Ectodermal cell (in vitro differentiated cells): ENCODE measurements around the gene NT5DC3.

Experiments
- H3K27ac ChIP-seq: 2 replicates; pipeline ENCODE4 v1.7.0; 2013; ENCODE audit warnings: mild to moderate bottlenecking, low read depth, low read length; ENCODE audit not compliant: insufficient read depth, poor library complexity, severe bottlenecking
- H3K27me3 ChIP-seq: 2 replicates; pipeline ENCODE4 v1.7.0; 2013; ENCODE audit warnings: mild to moderate bottlenecking, low read length; ENCODE audit not compliant: insufficient read depth, control insufficient read depth, poor library complexity, severe bottlenecking
- H3K36me3 ChIP-seq: one replicate; pipeline ENCODE4 v1.7.0; 2013; ENCODE audit warnings: low read length; ENCODE audit not compliant: control insufficient read depth, insufficient read depth
- H3K4me1 ChIP-seq: one replicate; pipeline ENCODE4 v1.7.0; 2013; ENCODE audit warnings: low read length; ENCODE audit not compliant: control insufficient read depth, insufficient read depth
- H3K4me3 ChIP-seq: 2 replicates; pipeline ENCODE4 v1.7.0; 2013; ENCODE audit warnings: low read depth, low read length, control low read depth; ENCODE audit not compliant: insufficient read depth
- H3K9me3 ChIP-seq: 2 replicates; pipeline ENCODE4 v1.7.0; 2013; ENCODE audit warnings: mild to moderate bottlenecking, low read length, moderate library complexity; ENCODE audit not compliant: control insufficient read depth
- WGBS, 2 experiments: methylation state at CpG; one replicate each; pipeline ENCODE4 v1.1.7; 2013; ENCODE audit warnings: missing lambda C conversion rate in 2 of 2; 5-methylcytosine and 5-hydroxymethylcytosine counted together

NT5DC3 gene

DNA sequence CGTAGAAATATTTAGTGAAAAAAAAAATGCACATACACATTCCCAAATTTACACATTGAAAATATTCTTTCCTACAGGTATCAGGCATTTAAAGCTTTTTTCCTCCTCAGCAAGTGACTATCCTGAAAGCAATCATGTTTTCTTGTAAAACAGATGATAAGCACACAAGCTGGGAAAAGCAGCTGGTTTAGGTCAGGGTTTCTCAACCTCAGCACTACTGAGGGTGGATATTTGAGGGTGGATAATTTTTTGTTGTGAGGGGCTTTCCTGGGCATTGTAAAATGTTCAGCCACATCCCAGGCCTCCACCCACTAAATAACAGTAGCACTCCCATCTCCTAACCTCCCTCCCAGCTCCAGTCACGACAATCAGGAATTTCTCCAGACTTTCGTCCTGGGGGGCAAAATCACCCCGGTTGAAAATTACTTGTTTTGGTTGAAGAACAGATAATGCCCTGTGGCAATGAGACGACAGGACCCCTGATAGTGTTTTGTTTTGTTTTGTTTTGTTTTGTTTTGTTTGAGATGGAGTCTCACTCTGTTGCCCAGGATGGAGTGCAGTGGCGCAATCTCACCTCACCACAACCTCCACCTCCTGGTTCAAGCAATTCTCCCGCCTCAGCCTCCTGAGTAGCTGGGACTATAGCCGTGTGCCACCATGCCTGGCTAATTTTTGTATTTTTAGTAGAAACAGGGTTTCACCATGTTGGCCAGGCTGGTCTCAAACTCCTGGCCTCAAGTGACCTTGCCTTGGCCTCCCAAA is 15.0 kb upstream of the NT5DC3 start:
- 90% methylated on average over 8 of the region's 8 CpGs for WGBS, 2 experiments
- Histone ChIP-seq H3K4me1 (no peaks in the 10 kb centered on the region), H3K27ac (no peak overlapping the region), H3K4me3 (no peak overlapping the region), H3K36me3 (no peaks in the 10 kb centered on the region), H3K27me3 (no peaks in the 10 kb centered on the region), H3K9me3 (no peaks in the 10 kb centered on the region)

DNA sequence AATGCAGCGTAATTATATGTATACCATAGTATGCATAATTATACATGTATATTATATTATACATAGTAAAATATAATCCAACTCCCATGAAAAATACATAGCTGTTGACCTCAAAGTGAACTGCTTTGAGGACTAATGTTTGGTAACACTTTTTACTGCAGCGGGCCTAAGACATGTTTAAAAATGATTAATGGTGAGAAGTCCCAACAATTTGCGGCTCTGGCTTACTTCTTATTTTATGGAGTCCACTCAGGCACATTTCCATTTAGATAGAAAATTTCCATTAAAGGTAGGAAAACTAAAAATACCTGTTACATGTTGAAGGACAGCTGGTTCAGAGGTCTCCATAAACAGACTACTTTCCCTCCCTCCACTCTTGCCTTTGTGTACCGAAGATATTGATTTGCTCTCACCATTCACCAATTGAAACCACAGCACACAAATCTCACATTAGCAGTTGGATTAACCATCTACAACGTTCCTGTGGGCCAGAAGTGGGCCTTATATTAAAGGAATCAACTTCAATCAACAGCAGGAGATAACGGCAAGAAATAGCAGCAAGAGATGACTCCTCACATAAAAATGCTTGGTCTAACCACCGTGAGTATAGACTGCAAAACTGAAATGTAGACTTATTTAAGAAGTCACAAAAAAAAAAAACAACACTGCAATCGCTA is 14.1 kb upstream of the NT5DC3 start:
- 86 to 92% methylated on average over 6 to 7 of the region's 8 CpGs for WGBS, 2 experiments
- H3K27me3 ChIP-seq: no peaks in the 10 kb centered on the region

DNA sequence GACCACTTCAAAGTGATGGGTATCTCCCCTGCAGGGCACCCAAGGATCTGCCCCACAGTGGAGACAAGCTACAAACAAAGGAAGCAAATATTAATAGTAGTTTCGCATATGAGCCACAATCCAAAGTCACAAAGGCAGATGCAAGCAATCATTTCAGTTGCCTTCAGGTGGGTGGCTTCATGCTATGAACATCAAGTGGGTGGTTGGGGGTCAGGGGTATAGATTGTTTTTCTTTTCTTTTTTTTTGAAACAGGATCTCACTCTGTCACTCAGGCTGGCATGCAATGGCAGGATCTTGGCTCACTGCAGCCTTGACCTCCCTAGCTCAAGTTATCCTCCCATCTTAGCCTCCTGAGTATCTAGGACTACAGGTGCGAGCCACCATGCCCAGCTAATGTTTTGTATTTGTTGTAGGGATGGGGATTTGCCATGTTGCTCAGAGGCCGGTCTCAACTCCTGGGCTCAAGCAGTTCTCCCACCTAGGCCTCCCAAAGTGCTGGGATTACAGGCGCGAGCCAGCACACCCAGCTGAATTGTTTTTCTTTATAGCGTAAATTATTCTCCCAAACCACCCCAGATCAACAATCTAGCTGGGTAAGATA is 13.4 kb upstream of the NT5DC3 start:
- H3K27ac ChIP-seq: no peak overlapping the region
- H3K4me1 ChIP-seq: no peaks in the 10 kb centered on the region
- H3K9me3 ChIP-seq: no peaks in the 10 kb centered on the region
- H3K27me3 ChIP-seq: no peaks in the 10 kb centered on the region
- H3K4me3 ChIP-seq: no peak overlapping the region
- H3K36me3 ChIP-seq: no peaks in the 10 kb centered on the region
- whole genome bisulfite sequencing, 2 experiments: 92 to 96% methylated on average over 6 of the region's 6 CpGs

More for the DNA sequence above, 14.1 kb upstream of the NT5DC3 start:
- H3K27ac ChIP-seq: no peak overlapping the region
- H3K4me1 ChIP-seq: no peaks in the 10 kb centered on the region
- no peaks in the 10 kb centered on the region for H3K9me3 ChIP-seq
- H3K4me3 ChIP-seq: no peak overlapping the region
- H3K36me3 ChIP-seq: no peaks in the 10 kb centered on the region

DNA sequence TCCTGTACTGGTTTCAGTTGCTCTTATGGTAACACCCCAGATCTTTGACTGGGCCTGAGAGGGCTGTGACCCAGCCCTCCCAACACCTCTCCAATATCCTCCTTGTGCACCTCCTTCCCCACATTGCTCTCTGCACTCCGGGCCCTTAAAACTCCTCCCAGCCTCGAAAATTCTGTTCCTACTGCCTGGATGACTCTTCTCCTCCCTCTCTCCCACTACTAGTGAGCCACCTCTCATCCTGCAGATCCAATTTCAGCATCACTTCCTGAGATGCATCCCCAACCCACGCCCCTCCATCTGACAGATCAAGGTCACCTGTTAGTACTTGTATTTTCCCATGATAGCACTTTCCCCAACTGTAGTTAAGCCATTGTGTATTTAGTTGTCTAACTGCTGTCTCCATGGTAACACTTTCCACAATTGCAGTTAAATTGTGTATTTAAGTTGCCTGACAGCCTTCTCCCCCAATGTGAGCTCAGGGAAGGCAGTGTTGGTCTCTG is 11.5 kb upstream of the NT5DC3 start:
- Histone ChIP-seq H3K4me1 (peaks cover 4% of the 10 kb centered on the region), H3K27ac (no peak overlapping the region), H3K4me3 (no peak overlapping the region), H3K36me3 (no peaks in the 10 kb centered on the region), H3K9me3 (no peaks in the 10 kb centered on the region), H3K27me3 (no peaks in the 10 kb centered on the region)
- WGBS, 2 experiments: 68 to 71% methylated on average over 3 of the region's 3 CpGs

DNA sequence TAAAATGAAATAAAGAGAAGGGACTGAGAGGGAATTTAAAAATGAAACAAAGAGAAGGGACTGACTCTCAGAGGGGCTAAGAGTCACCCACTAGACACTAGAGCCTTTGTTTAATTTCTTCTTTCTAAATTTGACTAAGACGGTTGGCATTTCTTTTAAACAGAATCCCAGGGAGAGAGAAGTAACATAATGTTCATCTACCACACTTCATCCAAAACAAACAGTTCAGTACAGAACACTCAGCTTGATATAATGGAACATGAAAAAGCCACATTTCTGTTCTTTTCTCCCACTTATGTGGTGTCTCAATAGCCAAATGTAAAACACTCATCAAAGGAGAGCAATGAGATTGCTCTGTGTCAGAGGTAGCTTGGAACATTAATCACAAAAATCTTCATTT is 10.1 kb upstream of the NT5DC3 start:
- H3K4me1 ChIP-seq: peaks cover 4% of the 10 kb centered on the region
- no peaks in the 10 kb centered on the region for H3K9me3 ChIP-seq
- WGBS, 2 experiments: 39 to 44% methylated on average over 1 of the region's 1 CpG

DNA sequence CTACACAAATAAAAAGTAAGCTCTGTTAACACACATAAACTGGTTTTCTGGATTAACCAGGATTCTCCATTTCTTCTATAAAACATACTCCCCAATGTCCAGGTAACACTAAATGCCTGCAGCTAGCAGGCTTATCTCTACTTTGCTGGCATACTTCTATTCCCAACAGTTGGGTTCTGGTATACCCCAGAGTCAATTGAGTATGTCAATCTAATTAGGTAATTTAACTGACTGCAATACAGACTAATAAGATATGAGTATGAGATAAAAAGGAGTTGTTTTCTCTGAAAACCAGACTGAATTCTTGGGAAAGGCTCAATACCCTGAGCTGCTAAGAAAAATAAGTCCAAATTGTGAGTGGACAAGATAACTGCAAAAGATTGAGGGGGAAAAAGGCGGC is 9.4 kb upstream of the NT5DC3 start:
- Histone ChIP-seq H3K27ac (no peak overlapping the region), H3K4me1 (peaks cover 4% of the 10 kb centered on the region), H3K9me3 (no peaks in the 10 kb centered on the region), H3K27me3 (no peaks in the 10 kb centered on the region), H3K4me3 (no peak overlapping the region), H3K36me3 (no peaks in the 10 kb centered on the region)
- 75 to 100% methylated on average over 1 of the region's 1 CpG for WGBS, 2 experiments

More for the DNA sequence above, 10.1 kb upstream of the NT5DC3 start:
- Histone ChIP-seq H3K27ac (no peak overlapping the region), H3K4me3 (no peak overlapping the region), H3K27me3 (no peaks in the 10 kb centered on the region), H3K36me3 (no peaks in the 10 kb centered on the region)

DNA sequence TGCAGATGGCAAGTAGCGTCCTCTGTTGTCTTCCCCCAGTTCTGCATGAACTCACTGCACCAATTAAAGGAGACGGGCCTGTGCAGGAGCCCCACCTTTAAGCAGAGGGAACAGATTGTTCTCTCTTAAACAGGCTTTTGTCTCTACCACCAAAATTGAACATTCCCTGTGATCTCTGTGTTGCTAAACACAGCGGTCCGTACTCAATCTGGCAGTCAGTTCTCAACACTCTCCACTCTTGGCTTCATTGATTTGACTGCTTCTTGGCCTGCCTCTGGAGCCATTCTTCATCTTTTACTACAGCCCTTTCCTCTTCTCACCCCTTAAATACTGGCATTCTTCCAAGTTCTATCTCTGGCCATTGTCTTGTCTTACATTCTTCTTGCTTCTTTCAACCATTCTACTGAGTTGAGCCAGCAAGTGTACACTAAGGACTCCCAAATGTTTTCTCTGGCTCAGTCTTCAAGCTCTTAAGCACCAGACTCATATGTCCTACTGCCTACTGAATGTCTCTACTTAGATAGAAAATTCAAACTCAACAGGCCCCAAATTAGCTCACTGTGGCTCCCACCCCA is 8.0 kb upstream of the NT5DC3 start:
- Histone ChIP-seq H3K9me3 (no peaks in the 10 kb centered on the region), H3K27ac (no peak overlapping the region), H3K4me3 (no peak overlapping the region), H3K36me3 (no peaks in the 10 kb centered on the region), H3K4me1 (peaks cover 4% of the 10 kb centered on the region), H3K27me3 (no peaks in the 10 kb centered on the region)
- 93 to 96% methylated on average over 4 of the region's 4 CpGs for WGBS, 2 experiments

DNA sequence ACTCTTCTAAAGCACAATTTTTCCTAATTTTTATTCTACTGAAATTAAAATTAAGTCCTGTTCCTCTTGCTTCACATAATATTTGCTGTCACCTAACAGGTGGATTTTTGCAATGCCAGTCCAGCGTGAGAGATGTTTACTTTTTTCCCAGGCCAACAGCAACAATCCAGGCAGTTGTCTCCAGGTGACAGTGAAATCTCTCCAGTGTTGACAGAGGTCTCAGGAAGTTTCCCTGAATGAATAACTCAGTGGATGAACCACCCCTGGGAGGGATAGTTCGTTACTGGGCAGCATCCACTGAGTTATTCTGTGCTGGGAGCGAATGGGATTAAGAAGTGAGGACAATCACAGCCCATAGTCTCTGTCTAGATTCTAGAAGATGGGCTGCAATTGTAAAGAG is 7.1 kb upstream of the NT5DC3 start:
- no peaks in the 10 kb centered on the region for H3K27me3 ChIP-seq
- no peaks in the 10 kb centered on the region for H3K36me3 ChIP-seq
- peaks cover 4% of the 10 kb centered on the region for H3K4me1 ChIP-seq
- H3K4me3 ChIP-seq: no peak overlapping the region
- H3K27ac ChIP-seq: no peak overlapping the region
- WGBS, 2 experiments: 82 to 85% methylated on average over 3 of the region's 3 CpGs
- H3K9me3 ChIP-seq: no peaks in the 10 kb centered on the region

DNA sequence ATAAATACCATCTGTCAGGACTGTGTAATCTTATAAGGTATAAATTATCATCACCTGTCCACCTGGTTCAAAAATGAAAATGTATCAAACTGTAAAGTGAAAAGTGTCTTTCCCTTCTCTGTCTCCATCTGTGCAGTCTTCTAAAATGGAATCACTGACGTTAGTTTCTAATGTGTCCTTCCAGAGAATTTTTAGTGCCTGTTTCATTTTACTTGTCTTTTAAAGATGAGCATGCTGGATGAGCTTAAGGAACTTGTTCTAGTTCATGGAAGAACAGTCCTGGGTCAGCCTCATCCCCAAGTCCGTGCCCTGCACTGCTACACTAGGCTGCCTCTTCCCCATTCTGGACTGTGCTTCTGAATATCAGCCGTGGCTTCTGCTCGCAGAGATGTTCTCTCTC is 5.4 kb upstream of the NT5DC3 start:
- 91 to 94% methylated on average over 4 of the region's 4 CpGs for WGBS, 2 experiments

DNA sequence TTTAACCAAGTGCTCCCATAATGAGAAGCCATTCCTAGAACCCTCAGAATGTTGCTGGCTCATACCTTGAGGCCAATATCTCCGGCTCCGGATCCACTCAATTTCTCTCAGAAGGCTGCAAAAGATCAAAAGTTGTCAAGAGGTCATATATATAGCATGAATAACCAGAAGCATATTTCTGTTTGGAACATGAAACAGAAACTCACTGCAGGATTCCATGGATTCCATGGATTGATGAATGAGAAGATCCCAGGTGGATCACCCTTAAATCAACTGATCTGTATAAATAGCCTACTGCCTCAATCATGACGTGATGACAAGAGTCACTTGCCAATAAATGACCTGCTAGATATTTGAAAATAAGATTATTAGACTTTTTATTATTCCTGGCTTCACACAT is 3.3 kb upstream of the NT5DC3 start:
- Histone ChIP-seq H3K27ac (no peak overlapping the region), H3K27me3 (peaks cover 19% of the 10 kb centered on the region), H3K4me1 (peaks cover 7% of the 10 kb centered on the region), H3K36me3 (no peaks in the 10 kb centered on the region), H3K4me3 (no peak overlapping the region), H3K9me3 (no peaks in the 10 kb centered on the region)
- WGBS, 2 experiments: 88 to 90% methylated on average over 2 to 3 of the region's 3 CpGs

More for the DNA sequence above, 5.4 kb upstream of the NT5DC3 start:
- no peaks in the 10 kb centered on the region for H3K9me3 ChIP-seq
- H3K4me1 ChIP-seq: peaks cover 4% of the 10 kb centered on the region
- no peak overlapping the region for H3K27ac ChIP-seq
- no peak overlapping the region for H3K4me3 ChIP-seq
- H3K36me3 ChIP-seq: no peaks in the 10 kb centered on the region
- peaks cover 4% of the 10 kb centered on the region for H3K27me3 ChIP-seq
